ENCODE measurements around the gene RAB40B.

GRCh38 chr17:82709676-82710498, 11.4 kb upstream of the RAB40B start:
- TF ChIP-seq, protein P1, sequence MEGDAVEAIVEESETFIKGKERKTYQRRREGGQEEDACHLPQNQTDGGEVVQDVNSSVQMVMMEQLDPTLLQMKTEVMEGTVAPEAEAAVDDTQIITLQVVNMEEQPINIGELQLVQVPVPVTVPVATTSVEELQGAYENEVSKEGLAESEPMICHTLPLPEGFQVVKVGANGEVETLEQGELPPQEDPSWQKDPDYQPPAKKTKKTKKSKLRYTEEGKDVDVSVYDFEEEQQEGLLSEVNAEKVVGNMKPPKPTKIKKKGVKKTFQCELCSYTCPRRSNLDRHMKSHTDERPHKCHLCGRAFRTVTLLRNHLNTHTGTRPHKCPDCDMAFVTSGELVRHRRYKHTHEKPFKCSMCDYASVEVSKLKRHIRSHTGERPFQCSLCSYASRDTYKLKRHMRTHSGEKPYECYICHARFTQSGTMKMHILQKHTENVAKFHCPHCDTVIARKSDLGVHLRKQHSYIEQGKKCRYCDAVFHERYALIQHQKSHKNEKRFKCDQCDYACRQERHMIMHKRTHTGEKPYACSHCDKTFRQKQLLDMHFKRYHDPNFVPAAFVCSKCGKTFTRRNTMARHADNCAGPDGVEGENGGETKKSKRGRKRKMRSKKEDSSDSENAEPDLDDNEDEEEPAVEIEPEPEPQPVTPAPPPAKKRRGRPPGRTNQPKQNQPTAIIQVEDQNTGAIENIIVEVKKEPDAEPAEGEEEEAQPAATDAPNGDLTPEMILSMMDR (IDR thresholded peaks at IDR 0.05; ENCODE audit: low read depth, low read length), result no peak
- TF ChIP-seq EZH2phosphoT487 (IDR thresholded peaks at IDR 0.05; ENCODE audit: low read depth), result no peak
